GM18858 (cell line): ENCODE data around the gene ANKRD13A.
"Not testable (repeated sequence)": the region's sequence is repeated elsewhere in the genome, so short reads cannot be mapped to it uniquely, and the experiment has no call there.

Experiments used
- ATAC-seq: cut with Tn5 transposase; IDR thresholded peaks from one replicate; pipeline ENCODE4 v1.9.1; 2021; ENCODE audit not compliant: unreplicated experiment

The ANKRD13A gene

DNA sequence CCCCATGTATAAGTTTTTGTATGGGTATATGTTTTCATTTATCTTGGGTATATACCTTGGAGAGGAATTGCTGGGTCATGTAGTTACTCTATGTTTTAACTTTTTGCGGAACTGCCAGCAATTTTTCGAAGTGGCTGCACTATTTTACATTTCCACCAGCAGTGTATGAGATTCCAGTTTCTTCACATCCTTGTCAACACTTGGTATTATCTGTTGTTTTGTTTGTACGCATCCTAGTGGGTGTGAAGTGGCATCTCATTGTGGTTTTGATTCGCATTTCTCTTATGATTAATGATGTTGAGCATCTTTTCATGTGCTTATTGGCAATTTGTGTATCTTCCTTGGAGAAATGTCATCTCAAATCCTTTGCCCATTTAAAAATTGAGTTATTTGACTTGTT, 6.9 kb downstream of the ANKRD13A start:
- ATAC-seq, result no peak

DNA sequence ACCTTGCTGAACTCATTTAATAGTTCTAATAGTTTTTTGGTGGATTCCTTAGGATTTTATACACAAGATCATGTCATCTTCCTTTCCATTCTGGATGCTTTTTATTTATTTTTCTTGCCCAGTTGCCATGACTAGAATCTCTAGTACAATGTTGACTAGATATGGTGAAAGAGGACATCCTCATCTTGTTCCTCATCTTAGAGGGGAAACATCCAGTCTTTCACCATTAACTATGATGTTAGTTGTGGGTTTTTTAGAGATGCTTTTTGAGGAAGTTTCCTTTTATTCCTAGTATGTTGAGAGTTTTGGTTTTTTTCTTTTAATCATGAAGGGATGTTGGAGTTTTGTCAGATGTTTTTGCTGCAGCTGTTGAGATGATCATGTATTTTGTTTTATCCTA, 8.7 kb downstream of the ANKRD13A start:
- ATAC-seq, result no peak

DNA sequence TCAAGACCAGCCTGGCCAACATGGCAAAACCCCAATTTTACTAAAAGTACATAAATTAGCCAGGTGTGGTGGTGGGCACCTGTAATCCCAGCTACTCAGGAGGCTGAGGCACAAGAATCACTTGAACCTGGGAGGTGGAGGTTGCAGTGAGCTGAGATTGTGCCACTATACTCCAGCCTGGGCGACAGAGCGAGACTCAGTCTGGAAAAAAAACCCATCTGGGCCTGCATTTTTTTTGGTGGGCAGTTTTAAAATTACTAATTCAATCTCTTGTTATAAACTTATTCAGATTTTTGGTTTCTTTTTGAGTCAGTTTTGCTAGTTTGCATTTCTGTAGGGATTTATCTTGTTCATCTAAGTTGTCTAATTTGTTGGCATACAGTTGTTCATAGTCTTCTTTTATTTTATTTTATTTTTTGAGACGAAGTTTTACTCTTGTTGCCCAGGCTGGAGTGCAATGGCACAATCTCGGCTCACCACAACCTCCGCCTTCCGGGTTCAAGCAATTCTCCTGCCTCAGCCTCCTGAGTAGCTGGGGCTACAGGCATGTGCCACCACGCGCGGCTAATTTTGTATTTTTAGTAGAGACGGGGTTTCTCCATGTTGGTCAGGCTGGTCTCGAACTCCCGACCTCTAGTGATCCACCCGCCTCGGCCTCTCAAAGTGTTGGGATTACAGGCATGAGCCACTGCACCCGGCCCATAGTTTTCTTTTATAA, 9.6 kb downstream of the ANKRD13A start:
- ATAC-seq, result not testable (repeated sequence)

DNA sequence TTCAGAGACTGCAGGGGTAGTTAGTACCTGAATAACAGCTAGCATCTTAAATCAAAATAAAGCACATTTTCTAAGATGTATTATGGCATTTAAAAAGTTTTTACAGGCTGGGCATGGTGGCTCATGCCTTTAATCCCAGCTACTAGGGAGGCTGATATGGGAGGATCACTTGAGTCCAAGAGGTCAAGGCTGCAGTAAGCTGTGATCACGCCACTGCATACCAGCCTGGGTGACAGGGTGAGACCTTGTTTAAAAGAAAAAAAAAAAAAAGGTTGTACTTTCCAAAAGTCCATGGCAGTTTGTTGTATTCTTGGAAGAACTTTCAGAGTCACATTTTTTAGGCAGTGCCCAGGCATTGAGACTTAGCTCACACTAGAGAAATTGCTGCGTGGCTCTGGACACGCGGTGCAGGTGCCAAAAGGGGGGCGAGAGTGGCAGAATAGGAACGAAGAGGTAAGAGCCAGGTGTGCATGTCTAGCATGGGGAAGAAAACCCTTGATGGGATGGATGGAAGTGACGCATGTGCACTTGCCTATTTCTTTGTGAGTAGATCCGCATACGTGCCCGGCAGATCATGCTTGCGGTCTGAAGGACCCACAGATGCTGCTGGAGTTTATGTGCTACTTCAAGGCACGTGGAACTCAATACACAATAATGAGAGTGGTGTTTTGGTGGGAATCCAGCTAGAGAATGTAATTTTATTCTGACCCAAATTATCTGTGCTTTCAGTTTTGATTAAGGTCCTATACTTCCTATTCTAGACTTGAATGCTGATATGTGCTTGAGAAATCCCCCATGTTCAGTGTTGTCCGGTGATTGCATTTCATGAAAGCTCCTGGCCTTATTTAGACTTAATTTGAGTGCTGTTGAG, 11.9 kb downstream of the ANKRD13A start:
- ATAC-seq, result no peak

DNA sequence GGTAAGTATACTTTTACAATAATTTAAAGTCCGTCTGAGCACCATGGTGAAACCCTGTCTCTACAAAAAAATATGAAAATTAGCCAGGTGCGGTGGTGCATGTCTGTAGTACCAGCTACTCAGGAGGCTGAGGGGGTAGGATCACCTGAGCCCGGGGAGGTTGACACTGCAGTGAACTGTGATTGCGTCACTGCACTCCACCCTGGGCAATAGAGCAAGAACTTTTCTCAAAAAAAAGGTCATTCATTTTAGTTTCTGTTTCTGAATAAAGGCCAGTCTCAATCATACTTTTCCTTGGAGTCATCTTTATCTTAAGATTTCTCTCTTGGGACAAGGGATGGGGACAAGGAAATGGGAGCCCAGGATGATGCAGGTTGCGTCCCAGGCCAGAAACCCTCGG, 12.9 kb downstream of the ANKRD13A start:
- ATAC-seq, result peak; percentile 40

DNA sequence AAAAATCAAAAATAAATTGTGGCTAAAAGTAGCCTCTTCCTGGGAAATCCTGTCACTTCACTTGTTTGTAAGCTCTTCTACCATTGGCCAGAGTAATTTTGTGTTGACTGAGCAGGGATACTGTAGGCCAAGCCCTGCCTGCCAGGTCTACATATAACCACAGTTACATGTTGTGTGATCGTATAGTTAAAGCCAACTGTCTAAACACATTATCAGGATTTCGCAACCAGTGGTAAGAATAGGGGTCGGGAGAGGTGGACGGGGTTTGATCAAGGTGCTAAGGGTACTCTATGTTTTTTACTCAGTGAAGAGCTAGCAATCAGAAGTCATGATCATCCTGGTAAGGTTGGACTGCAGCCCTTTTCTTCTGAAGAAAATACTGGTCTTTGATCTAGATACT, 13.4 kb downstream of the ANKRD13A start:
- no peak for ATAC-seq

DNA sequence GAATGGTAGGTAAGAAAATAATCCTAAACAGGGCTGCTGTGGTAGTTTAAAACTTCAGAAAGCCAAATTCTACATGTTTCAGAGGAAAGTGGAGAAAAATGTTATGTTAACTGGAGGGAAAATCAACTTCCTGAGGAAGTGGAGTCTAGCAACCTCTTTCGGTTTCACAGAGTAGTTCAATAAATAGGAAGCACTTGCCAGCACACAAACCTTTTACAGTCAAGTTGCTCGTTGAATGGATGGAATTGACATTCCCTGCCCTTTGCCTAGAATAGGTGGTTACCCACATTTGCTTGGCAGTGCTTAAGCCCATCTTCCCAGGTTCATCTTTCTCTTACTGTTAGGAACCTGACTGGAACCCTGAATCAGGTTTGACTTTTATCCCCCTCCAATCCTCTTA, 15.9 kb downstream of the ANKRD13A start:
- ATAC-seq, result no peak

DNA sequence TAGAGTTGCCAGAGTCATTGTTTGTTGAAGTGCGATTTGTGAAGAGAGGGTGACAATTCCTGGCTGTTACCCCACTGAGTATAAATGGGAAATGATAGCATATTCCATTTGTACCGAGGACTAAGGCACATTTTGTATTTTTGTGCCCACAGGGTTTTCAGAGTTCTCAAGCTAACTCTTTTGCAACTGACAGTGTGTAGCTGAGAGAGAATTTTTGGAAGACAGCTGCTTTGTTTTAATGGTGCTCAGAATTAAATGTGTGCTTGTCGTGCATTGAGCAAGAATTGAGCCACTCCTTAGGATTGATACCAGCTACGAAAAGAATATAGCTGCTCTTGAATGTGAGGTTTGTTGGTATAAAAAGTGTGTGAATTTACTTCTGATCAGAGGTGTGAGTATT, 21.7 kb downstream of the ANKRD13A start:
- ATAC-seq, result no peak

DNA sequence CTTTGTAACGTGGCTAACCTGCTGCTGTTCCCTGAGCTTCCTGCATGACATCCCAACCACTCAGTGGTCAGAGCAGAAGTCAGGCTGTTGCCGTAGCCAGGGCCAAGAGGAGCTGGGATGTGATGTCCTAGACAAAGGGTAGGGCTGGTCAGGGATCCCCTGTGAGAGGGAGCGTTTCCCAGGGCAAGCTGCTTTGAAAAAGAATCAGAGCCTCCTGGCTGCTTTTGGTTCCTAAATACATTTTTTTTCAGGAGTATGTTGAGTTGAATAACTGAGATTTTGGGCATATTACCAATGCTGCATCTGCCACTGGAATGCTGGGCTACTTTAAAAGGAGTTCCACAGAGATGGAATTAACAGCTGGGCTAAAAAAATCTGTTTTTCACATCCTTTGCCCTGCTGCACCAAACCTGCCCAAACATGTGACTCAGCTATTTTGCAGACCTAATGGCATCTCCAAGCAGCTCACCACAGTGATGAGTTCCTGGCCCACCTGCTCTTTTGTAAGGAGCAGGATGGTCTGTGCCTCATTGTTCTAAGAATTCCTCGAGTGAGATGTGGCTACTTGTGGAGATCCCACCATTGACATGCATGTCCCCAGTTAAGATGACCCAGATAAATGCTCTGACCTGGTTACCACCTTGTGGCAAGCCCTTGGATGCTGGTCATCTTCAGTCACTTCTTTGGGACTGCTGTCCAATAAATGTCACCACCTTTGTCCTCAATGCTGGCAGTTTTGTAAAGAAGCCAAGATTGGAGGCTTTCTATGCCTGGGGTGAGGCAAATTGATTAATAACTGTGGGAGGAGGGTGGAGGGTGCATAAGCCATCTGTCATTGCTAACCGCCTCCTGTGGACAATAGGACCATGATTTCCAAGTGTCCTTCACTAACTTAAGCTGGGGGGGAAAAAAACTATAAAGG, 24.1 kb downstream of the ANKRD13A start:
- no peak for ATAC-seq

DNA sequence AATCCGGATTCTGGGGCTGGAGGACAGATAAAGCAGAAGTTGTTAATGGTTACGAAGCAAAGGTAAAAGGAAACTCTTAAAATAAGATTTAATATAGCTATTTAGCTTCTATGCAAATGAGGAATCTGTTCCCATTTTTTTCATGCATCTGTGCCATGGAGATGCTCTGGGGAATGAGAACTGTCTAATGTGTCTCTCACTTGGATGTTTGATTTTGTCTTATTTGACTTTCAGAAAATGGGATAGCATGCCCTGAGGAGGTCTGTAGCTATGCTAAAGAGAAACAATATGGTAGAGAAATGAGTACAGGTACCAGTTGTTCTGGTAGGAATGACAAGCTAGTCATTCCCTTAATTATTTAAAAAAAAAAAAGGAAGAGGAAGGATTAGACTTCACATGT, 24.8 kb downstream of the ANKRD13A start:
- ATAC-seq, result no peak

DNA sequence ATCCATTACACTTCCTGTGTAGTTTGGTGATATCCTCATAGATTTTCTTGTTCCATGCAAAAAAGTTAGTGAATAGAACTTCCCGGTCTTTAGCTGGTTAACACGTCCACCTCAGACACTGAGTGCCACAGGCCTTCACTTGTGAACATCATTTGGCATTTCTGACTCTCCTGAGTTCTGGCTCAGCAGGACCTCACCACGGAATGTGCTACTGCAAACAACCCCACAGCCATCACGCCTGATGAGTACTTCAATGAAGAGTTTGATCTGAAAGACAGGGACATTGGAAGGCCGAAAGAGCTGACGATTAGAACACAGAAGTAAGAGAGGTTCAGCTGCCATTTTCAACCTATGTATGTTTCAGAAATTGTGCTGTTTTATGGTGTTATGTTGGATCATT, 29.1 kb downstream of the ANKRD13A start:
- no peak for ATAC-seq

DNA sequence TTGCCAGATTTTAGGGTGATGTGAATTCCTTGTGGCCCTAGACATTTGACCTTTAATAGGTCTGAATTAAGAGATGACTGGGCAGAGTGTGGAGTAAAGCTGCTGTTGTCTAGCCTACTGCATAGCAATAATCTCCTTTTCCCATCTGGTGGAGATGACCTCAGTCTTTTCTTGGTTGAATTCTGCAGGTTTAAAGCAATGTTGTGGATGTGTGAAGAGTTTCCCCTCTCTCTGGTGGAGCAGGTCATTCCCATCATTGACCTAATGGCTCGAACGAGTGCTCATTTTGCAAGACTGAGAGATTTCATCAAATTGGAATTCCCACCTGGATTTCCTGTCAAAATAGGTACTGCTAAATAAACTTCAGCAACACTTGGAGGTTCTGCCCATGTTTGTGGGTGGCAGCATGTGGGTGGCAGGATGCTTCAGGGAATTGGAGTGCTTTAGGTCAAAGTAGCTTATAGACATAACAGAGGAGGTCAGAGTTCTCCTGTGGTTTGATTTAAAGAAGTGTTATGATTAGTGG, 30.1 kb downstream of the ANKRD13A start:
- no peak for ATAC-seq

DNA sequence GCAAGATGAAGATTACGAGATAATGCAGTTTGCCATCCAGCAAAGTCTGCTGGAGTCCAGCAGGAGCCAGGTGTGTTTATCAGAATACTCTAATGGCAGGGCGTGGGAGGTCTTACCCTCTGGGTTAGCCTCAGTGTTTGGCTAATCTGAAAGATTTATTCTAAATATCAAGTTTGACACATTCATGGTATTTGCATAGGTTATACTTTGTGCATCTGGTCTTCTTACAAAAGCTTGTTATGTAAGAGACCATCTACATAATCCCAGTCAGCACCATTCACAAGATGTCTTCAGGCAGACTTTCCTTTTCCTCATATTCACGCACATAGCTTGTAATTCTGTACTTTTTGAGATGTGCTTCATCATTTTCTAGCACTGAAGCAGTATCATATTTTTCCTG, 34.7 kb downstream of the ANKRD13A start:
- no peak for ATAC-seq

DNA sequence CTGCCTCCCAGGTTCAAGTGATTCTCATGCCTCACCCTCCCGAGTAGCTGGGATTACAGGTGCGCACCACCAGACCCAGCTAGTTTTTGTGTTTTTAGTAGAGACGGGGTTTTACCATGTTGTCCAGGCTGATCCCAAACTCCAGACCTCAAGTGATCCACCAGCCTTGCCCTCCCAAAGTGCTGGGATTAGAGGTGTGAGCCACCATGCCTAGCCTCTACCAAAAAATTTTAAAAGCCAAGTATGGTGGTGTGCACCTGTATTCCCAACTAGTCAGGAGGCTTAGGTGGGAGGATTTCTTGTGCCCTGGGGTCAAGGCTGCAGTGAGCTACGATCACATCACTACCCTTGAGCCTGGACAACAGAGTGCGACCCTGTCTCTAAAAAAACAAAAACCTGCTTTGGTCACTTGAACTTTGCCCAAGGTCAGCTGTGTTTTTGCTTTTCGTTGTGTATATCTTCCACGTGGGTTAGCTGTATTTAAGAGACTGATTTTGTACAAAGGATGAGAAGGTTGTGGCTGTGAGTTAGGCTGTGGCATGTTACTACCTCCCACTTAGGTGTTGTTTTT, 36.4 kb downstream of the ANKRD13A start:
- ATAC-seq, result no peak

DNA sequence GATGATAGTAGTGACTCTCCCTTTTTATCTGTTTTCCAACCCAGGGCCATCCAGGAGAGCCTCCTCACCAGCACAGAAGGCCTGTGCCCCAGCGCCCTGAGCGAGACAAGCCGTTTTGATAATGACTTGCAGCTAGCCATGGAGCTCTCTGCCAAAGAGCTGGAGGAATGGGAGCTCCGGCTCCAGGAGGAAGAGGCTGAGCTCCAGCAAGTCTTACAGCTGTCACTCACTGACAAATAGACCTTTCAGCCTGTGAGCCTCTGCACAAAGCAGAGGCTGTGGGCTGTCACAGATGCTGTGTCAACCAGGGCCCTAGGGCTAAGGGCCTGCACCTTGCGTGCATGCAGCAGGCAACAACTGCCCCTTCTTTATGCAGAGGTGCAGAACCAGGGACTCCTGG, 38.1 kb downstream of the ANKRD13A start:
- ATAC-seq, result no peak

DNA sequence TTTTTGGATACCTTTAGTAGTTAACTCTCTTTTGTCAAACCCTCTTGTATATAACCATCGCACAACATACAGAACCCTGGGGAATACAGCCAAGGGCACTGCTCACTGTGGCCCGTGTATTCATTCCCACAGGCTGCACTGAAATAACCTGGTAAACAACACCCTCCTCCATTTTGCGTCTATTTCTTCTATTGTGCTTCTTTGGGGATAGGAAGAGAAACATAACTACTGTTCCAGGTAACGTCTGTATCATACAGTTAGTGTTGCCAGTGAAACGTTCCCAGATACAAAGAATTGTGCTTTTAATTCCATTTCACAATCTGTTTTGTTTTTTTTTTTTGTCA, 39.5 kb downstream of the ANKRD13A start:
- ATAC-seq, result no peak

DNA sequence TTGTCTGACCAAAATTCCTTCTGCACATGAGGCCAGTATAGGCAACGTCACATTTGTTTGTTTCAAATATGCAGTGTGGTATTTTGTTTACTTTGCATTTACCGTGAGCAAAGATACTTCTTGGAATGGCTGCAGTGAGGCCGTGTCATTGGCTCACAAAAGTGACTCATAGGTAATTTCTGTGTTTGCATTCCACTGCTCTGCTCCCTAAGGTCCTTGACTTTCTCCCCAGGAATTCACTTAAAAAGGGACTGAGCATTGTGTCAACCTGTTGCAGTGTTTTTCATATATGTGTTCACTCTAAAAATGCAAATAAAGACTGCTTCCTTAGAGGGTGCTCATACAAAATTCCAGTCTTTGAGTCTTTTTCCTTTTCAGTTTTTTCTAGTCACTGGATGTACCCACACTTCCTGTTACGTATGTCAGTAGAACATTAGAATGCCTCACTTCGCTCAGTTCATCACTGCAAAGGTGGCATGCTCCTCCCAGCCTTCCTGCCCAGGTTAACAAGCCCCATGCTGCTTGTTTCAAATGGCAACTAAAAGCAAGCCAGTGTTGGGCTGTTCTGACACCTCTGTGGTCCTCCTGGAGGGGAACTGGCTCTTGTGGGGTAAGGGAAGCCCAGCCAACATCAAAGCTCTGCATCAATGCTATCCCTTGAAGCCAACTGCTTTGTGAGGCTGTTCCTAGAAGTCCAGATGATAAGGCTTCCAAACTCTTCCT, 40.0 kb downstream of the ANKRD13A start:
- ATAC-seq, result no peak

DNA sequence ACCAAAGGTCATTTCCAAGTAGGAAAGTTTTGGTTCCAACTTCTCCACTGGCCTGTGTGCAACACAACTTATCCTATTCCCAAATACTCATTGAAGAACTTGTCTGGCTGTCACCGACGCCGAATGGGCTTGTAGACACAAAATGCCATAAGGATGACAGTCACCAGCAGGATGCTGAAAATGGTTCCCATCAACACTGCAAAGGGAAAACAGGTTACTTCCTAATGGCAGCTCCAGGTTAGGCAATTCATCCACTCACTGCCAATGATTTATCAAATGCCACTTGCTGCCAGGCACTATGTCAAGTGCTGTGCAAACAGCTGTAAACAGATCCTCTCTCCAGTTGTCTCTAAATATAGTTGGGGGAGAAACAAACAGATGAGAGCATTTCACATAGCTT, 43.0 kb downstream of the ANKRD13A start:
- ATAC-seq, result no peak

DNA sequence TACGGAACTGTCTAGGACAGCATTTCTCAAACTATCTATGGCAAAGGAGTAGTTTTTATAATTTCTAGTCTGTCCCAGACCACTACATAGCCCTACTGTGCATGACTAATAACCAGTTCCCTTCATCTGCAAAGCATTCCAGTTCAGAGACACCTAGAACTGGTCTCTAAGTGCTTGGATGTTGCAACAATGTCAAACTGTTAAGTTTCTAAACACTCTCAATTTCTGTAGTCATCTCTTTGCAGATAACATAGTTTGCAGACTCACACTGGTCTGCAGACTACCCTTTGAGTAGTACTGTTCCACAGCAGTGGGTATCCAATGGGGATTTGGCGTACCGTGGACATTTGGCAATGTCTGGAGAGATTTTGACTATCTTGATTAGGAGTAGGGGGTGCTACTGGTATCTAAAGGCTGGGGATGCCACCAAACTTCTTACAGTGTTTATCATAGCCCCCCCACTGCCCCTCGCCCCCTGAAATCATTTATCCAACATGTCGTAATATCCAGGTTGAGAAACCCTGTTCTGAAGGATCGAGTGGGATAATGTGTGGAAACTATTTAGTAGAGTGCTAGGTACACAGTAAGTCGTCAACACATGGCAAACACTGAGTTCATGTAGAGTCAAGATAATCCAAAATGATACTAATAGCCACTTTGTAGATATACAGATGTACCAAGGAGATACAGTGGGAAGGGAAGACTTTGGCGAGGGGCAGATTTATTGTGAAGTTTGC, 47.4 kb downstream of the ANKRD13A start:
- ATAC-seq, result no peak
